Neural progenitor cell (in vitro differentiated cells): ENCODE measurements around the gene CFAP206.

Experiments
- EZH2 ChIP-seq: fragments of 200-600 bp; sonication (generic); IDR thresholded peaks from 2 replicates; pipeline ENCODE4 v1.6.1; 2017; ENCODE audit warnings: antibody characterized with exemption, mild to moderate bottlenecking, moderate library complexity
- TF ChIP-seq, protein P1 (sequence below): fragments of 200-600 bp; sonication (generic); IDR thresholded peaks from 2 replicates; pipeline ENCODE4 v1.5.1; 2017; ENCODE audit warnings: antibody characterized with exemption, mild to moderate bottlenecking

DNA sequence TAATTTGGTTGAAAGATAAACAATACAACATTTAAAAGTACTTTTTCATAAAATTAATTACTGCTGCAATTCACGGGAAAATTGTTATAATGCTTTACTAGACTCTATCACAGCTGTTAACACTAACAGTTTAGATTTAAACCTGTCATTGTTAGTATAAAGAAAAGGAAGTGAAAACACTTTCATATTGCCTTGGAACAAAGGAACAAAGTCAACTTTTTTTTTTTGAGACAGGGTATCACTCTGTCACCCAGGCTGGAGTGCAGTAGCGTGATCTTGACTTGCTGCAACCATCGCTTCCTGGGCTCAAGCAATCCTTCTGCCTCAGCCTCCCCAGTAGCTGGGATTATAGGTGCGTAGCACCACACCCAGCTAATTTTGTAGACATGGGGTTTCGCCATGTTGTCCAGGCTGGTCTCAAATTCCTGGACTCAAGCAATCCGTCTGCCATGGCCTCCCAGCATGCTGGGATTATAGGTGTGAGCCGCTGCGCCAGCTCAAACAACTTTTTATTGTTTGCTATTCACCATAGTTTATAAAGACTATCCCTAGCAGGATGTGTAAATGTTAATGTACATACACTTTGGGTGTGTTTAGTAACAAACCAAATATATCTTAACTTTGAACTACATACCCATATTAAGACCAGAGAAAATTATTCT, 87.1 kb downstream of the CFAP206 start:
- TF ChIP-seq, protein P1, sequence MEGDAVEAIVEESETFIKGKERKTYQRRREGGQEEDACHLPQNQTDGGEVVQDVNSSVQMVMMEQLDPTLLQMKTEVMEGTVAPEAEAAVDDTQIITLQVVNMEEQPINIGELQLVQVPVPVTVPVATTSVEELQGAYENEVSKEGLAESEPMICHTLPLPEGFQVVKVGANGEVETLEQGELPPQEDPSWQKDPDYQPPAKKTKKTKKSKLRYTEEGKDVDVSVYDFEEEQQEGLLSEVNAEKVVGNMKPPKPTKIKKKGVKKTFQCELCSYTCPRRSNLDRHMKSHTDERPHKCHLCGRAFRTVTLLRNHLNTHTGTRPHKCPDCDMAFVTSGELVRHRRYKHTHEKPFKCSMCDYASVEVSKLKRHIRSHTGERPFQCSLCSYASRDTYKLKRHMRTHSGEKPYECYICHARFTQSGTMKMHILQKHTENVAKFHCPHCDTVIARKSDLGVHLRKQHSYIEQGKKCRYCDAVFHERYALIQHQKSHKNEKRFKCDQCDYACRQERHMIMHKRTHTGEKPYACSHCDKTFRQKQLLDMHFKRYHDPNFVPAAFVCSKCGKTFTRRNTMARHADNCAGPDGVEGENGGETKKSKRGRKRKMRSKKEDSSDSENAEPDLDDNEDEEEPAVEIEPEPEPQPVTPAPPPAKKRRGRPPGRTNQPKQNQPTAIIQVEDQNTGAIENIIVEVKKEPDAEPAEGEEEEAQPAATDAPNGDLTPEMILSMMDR = no peak
- no peak for TF ChIP-seq EZH2
